HUES6 (cell line): ENCODE data around the gene AKAP6.
"Not testable (repeated sequence)": the region's sequence is repeated elsewhere in the genome, so short reads cannot be mapped to it uniquely, and the experiment has no call there.

ENCODE experiments used
- H3K27ac ChIP-seq: 2 replicates; pipeline ENCODE4 v1.7.0; 2013; ENCODE audit warnings: low read depth, mild to moderate bottlenecking, low read length, inconsistent platforms
- H3K27me3 ChIP-seq: 2 replicates; pipeline ENCODE4 v1.6.1; 2013; ENCODE audit warnings: low read length; ENCODE audit not compliant: control insufficient read depth, insufficient read depth
- H3K36me3 ChIP-seq: 2 replicates; pipeline ENCODE4 v1.6.1; 2013; ENCODE audit warnings: low read length; ENCODE audit not compliant: control insufficient read depth, insufficient read depth
- H3K4me1 ChIP-seq: 2 replicates; pipeline ENCODE4 v1.6.1; 2013; ENCODE audit warnings: low read length; ENCODE audit not compliant: control insufficient read depth, insufficient read depth
- H3K4me3 ChIP-seq: 2 replicates; pipeline ENCODE4 v1.5.1; 2013; ENCODE audit warnings: low read depth, low read length
- H3K9ac ChIP-seq: one replicate; pipeline ENCODE4 v1.6.1; 2013; ENCODE audit warnings: mild to moderate bottlenecking, low read length
- H3K9me3 ChIP-seq: 2 replicates; pipeline ENCODE4 v1.6.1; 2013; ENCODE audit warnings: low read depth, low read length; ENCODE audit not compliant: control insufficient read depth, insufficient read depth

AKAP6 gene

DNA sequence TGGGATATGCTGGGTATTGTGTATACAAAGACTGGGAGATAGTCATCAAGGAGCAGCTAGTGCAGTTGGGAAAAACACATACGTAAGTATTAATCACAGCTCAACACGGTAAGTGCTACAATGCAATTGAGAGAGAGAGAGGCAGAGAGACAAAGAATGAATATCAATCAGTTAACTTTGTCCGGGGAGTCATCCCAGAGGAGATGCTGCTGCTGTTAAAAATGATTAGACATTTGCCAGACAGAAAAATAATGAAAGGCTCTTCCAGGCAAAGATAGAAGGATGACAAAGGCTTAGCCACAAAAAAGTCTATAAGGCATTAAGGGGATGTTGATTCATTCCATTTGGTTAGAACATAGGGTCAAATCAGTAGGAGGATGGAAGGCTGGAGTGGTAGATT lies 45.1 kb downstream of the AKAP6 start:
- Histone ChIP-seq H3K4me1 (no peaks in the 10 kb centered on the region; the same call in 1 of the 2 replicates), H3K4me3 (no peak overlapping the region), H3K27ac (no peak overlapping the region), H3K9me3 (no peaks in the 10 kb centered on the region), H3K27me3 (no peaks in the 10 kb centered on the region), H3K9ac (no peak overlapping the region), H3K36me3 (no peaks in the 10 kb centered on the region)

DNA sequence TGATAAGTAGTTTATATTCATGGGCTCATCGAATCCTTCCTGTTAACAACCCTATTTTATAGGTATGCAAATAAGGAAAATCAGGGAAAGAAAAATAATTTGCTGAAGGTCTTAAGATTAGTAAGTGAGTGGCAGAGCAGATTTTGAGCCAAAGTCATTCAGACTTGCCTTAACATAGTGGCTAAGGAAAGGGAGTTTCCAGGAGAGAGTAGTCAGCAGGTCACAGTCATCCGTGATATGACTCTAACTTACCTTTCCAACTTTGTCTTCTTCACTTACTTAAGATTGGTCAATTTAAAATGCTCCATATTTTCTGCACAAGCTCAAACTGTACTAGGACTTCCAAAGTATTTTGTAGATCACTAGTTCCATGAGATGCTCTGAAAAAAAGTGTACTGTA lies 46.6 kb downstream of the AKAP6 start:
- no peaks in the 10 kb centered on the region; the same call in 1 of the 2 replicates for H3K4me1 ChIP-seq
- no peaks in the 10 kb centered on the region for H3K27me3 ChIP-seq
- no peaks in the 10 kb centered on the region for H3K36me3 ChIP-seq
- no peak overlapping the region for H3K4me3 ChIP-seq
- H3K27ac ChIP-seq, result no peak overlapping the region
- no peak overlapping the region for H3K9ac ChIP-seq
- no peaks in the 10 kb centered on the region for H3K9me3 ChIP-seq

DNA sequence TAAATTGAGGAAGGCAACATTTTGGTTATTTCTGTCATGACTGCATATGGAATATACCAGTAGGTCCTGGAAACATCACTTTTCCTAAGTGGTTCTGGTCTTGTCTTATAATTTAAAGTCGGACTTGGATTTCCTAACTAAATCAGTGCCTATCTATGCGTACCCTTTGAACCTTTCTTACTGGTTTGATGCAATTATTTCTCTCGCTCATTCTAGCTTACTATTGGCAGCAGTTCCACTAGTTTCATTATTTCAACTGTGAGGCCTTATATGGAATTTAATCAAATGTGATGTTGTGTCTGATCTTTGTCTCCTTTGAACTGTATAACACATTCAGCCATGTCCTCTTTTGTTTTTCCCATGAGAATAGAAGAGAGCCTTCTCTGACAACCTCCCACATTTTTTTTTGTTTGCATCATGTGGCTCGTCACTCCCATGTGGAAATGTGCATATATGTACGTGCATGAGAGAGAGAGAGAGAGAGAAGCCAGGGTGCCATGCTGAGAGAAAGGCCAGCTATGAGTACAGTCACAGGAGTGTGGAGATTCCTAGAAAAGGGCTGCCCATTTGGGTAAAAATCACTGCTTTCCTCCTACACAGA lies 48.0 kb downstream of the AKAP6 start:
- no peak overlapping the region for H3K4me3 ChIP-seq
- no peak overlapping the region for H3K27ac ChIP-seq
- H3K27me3 ChIP-seq, result no peaks in the 10 kb centered on the region
- H3K9ac ChIP-seq, result no peak overlapping the region
- no peaks in the 10 kb centered on the region; the same call in 1 of the 2 replicates for H3K4me1 ChIP-seq
- H3K36me3 ChIP-seq, result no peaks in the 10 kb centered on the region
- H3K9me3 ChIP-seq, result no peaks in the 10 kb centered on the region

DNA sequence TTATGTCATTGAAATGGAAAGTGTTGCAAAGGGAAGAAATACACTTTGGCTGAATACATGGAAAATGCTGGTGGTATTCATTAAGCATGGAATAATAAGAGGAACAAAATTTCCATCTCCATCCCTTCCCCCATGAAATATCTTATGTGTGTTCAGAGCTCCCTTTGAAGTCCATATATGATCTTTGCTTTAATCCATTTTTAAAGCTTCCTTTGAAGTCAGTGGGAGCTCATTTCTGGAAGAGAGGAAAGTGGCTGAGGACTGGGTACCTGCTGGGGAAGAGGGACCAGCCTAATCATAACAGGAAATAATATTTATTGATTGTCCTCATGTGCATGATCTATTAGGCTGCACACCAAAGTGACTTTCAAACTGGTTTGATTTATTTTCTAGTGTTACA lies 49.2 kb downstream of the AKAP6 start:
- H3K9me3 ChIP-seq, result no peaks in the 10 kb centered on the region
- H3K4me1 ChIP-seq, result no peaks in the 10 kb centered on the region; the same call in 1 of the 2 replicates
- H3K36me3 ChIP-seq, result no peaks in the 10 kb centered on the region
- H3K9ac ChIP-seq, result no peak overlapping the region
- no peak overlapping the region for H3K27ac ChIP-seq
- H3K4me3 ChIP-seq, result no peak overlapping the region
- H3K27me3 ChIP-seq, result no peaks in the 10 kb centered on the region

DNA sequence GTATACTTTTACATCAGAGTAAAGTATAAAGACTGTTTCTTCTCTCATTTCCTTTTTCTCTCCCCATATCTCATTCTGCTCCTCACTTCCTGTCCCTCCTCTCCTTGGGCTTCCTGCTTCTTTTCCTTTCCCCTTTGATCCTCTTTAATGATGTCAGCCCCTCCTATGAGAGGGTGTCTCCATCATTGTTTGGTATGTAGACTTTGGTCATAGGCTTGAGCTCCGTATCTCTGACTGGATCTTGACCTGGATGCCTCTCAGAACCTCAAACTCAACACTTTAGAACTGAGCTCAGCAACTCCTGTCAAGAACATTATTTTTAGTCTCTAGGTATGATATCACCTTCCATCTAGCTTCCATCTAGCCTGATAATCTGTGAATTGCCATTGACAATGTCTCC lies 50.3 kb downstream of the AKAP6 start:
- no peak overlapping the region for H3K9ac ChIP-seq
- no peaks in the 10 kb centered on the region for H3K36me3 ChIP-seq
- no peak overlapping the region for H3K27ac ChIP-seq
- H3K27me3 ChIP-seq, result no peaks in the 10 kb centered on the region
- H3K9me3 ChIP-seq, result no peaks in the 10 kb centered on the region
- H3K4me1 ChIP-seq, result no peaks in the 10 kb centered on the region
- H3K4me3 ChIP-seq, result no peak overlapping the region

DNA sequence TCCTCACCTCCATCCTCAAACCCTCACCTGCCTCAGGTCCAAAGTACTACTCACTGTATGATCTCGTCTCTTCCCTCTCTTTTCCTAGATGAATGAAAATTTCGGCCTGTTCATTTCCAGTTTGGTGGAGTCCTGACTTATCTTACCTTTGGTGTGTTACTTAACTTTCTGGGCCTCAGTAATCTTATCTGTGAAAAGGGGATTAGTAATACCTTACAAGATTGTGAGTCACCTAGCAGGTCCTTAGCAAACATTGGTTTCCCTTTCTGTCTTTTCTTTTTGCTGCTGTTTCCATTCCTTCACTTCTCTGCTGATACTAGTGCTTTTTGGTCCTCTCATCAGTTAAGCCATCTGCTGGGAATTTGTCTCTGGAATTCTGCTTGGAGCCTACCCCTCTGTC lies 52.8 kb downstream of the AKAP6 start:
- Histone ChIP-seq H3K4me1 (no peaks in the 10 kb centered on the region), H3K9me3 (no peaks in the 10 kb centered on the region), H3K9ac (no peak overlapping the region)

DNA sequence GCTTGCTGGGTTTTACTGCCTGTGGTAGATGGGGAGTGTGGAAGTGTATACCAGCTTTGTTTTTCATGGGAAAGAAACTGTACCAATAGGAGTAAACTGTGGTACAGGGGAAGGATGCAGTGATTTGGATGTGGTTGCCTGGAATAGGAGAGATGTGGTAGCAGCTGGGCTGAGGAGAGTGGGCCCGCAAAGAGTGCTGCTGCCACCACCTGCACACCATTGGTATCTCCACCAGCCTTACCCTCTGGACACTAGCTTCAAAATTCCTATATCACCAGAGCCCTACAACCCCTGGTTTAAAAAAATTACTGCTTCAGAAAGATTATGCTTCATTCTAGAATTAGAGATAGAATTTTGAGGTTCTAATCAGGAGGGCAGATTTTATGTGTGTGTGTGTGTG lies 53.6 kb downstream of the AKAP6 start:
- Histone ChIP-seq H3K36me3 (no peaks in the 10 kb centered on the region), H3K4me3 (no peak overlapping the region), H3K4me1 (no peaks in the 10 kb centered on the region)

More for the DNA sequence above, 52.8 kb downstream of the AKAP6 start:
- H3K36me3 ChIP-seq, result no peaks in the 10 kb centered on the region
- no peak overlapping the region for H3K27ac ChIP-seq
- H3K27me3 ChIP-seq, result no peaks in the 10 kb centered on the region
- no peak overlapping the region for H3K4me3 ChIP-seq

DNA sequence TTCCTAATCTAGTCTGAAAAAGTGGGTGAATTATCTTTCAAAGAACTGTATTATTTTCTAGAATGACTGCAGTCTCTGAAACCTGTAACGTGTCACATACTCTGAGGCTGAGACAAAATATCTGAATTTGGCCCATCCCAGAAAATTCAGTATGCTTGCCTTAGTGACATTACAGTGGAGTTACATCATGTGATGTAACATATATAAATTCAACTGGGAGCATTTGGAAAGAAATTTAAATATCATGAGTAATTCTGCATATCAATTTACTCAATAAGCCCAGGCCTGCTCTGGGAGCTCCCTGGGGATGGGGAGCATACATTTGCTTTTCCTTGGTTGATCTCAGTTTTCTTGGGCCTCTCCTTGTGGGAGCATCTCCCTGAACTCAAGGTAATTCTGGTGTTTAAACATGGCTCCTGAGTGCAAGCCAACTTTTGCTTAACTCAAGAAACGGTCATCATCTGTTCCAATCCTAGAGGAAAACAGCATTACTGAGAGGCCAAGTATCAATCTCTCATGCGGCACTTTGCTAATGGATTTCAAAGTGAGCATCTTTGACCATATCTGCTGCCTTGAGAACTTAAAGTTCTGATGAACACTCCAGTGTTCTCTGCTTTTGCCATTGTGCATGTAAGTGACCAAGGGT lies 54.4 kb downstream of the AKAP6 start:
- Histone ChIP-seq H3K4me3 (no peak overlapping the region), H3K4me1 (no peaks in the 10 kb centered on the region), H3K27ac (no peak overlapping the region), H3K9ac (no peak overlapping the region), H3K36me3 (no peaks in the 10 kb centered on the region), H3K27me3 (no peaks in the 10 kb centered on the region), H3K9me3 (no peaks in the 10 kb centered on the region)

More for the DNA sequence above, 53.6 kb downstream of the AKAP6 start:
- Histone ChIP-seq H3K9ac (no peak overlapping the region), H3K27ac (no peak overlapping the region), H3K9me3 (no peaks in the 10 kb centered on the region), H3K27me3 (no peaks in the 10 kb centered on the region)

DNA sequence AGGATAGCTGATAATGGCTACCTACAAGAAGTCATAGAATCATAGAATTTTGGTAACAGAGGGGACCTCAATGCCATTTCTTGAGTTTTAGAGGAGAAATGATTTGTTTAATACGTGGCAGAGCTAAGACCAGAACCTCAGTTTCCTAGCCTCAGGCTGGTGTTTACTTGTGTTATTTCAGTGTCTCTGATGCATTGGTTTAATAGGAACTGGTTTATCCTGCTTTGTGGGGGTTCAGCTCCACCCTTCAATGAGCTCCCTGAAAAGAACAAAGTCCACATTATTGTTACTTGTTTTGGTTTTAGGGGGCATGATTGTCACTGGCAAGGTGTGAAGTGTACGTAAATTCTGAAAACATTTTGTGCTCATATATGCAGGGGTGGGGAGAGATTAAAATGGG lies 55.4 kb downstream of the AKAP6 start:
- no peak overlapping the region for H3K9ac ChIP-seq
- H3K4me3 ChIP-seq, result no peak overlapping the region
- H3K9me3 ChIP-seq, result no peaks in the 10 kb centered on the region
- no peaks in the 10 kb centered on the region for H3K36me3 ChIP-seq
- no peak overlapping the region for H3K27ac ChIP-seq
- no peaks in the 10 kb centered on the region for H3K27me3 ChIP-seq
- no peaks in the 10 kb centered on the region for H3K4me1 ChIP-seq

DNA sequence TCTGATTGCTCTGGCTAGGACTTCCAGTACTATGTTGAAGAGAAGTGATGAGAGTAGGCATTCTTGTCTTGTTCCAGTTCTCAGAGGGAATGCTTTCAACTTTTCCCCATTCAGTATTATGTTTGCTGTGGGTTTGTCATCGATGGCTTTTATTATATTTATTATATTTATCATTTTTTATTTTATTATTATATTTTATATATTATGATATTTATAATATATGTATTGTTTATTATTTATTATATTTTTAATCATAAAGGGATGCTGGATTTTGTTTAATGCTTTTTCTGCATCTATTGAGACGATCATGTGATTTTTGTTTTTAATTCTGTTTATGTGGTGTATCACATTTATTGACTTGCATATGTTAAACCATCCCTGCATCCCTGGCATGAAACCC lies 58.2 kb downstream of the AKAP6 start:
- not testable (repeated sequence) for H3K9ac ChIP-seq, H3K27ac ChIP-seq, H3K27me3 ChIP-seq, H3K9me3 ChIP-seq, H3K4me1 ChIP-seq, H3K4me3 ChIP-seq, H3K36me3 ChIP-seq

DNA sequence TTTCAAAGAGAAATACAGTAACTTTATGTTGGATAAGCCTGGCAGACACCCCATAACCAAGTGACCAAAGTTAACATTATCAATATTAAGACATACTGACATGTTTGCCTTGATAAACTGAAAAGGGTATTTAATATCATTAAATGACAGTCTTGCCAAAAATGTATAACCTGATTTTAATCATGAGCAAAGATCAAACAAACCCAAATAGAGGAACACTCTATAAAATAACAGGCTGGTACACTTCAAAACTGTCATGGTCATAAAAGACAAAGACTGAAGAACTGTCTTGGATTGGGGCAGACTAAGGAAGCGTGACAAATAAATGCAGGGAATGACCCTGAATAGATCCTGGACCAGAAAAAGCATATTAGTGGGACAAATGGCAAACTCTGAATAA lies 64.0 kb downstream of the AKAP6 start:
- Histone ChIP-seq H3K36me3 (no peaks in the 10 kb centered on the region), H3K9me3 (no peaks in the 10 kb centered on the region), H3K27ac (no peak overlapping the region), H3K4me3 (no peak overlapping the region), H3K9ac (no peak overlapping the region), H3K4me1 (peaks cover 2% of the 10 kb centered on the region; the same call in 1 of the 2 replicates), H3K27me3 (no peaks in the 10 kb centered on the region)
